IMR-90 (cell line): ENCODE results near the gene P2RY2.

Experiments
- BHLHE40 ChIP-seq: fragments of 150-350 bp; IDR thresholded peaks from 2 replicates; pipeline ENCODE4 v1.6.1; 2016; ENCODE audit warnings: mild to moderate bottlenecking, low read depth, low read length
- CTCF ChIP-seq: conservative IDR thresholded peaks from 2 replicates; pipeline ENCODE4 v1.5.1; 2012; ENCODE audit warnings: mild to moderate bottlenecking, low read depth, low read length, improper control_type of control experiment
- ELK1 ChIP-seq: fragments of 150-350 bp; IDR thresholded peaks from 2 replicates; pipeline ENCODE4 v1.6.1; 2016; ENCODE audit warnings: low read depth, mild to moderate bottlenecking, low read length, moderate library complexity, borderline replicate concordance
- FOS ChIP-seq: fragments of 150-350 bp; IDR thresholded peaks from 2 replicates; pipeline ENCODE4 v1.6.1; 2016; ENCODE audit warnings: low read depth, low read length
- MAFK ChIP-seq: IDR thresholded peaks from 2 replicates; pipeline ENCODE4 v1.6.1; 2012; ENCODE audit warnings: low read depth, low read length, improper control_type of control experiment
- MXI1 ChIP-seq: IDR thresholded peaks from 2 replicates; pipeline ENCODE4 v1.6.1; 2012; ENCODE audit warnings: low read depth, mild to moderate bottlenecking, low read length, moderate library complexity, borderline replicate concordance
- POLR2A ChIP-seq: IDR thresholded peaks from 2 replicates; pipeline ENCODE4 v1.6.1; 2012; ENCODE audit warnings: mild to moderate bottlenecking, low read depth, low read length
- RAD21 ChIP-seq: IDR thresholded peaks from 2 replicates; pipeline ENCODE4 v1.6.1; 2012; ENCODE audit warnings: low read length, improper control_type of control experiment
- RFX5 ChIP-seq: IDR thresholded peaks from 2 replicates; pipeline ENCODE4 v1.8.0; 2012; ENCODE audit warnings: low read depth, mild to moderate bottlenecking, low read length, moderate library complexity
- USF2 ChIP-seq: fragments of 150-350 bp; IDR thresholded peaks from 2 replicates; pipeline ENCODE4 v1.6.1; 2017; ENCODE audit warnings: mild to moderate bottlenecking, antibody characterized with exemption, low read length, low read depth

- TF ChIP-seq CTCF (no peak), MAFK (no peak), POLR2A (no peak), ELK1 (no peak), MXI1 (no peak), FOS (no peak), RAD21 (no peak), BHLHE40 (no peak), USF2 (no peak), RFX5 (no peak)
Measured at GRCh38 chr11:73189315-73189714, 28.8 kb upstream of the P2RY2 start.
